COLO829 (cell line): Measurements from ENCODE around the gene TGFBRAP1.

Experiments
- DNase-seq: peaks from one replicate; pipeline ENCODE4 v3.0.0; 2012; ENCODE audit warnings: low spot score

The TGFBRAP1 gene

GRCh38 chr2:105329561-105330495 is at the start of gene TGFBRAP1:
Gene TGFBRAP1, minus strand, starts transcription at chr2:105329735. Its CDS starts 21,434 bp downstream, at chr2:105308301.
- DNase-seq, result no peak

- no peak for DNase-seq
These were observed 49.4 kb upstream of the TGFBRAP1 start for GRCh38 chr2:105378921-105379383.

- DNase-seq, result no peak
These were observed 48.8 kb upstream of the TGFBRAP1 start for GRCh38 chr2:105378276-105378840.

GRCh38 chr2:105377871-105378270 is 48.3 kb upstream of the TGFBRAP1 start:
- DNase-seq, result no peak

GRCh38 chr2:105376789-105377240 is 47.3 kb upstream of the TGFBRAP1 start:
- no peak for DNase-seq

- DNase-seq, result no peak
These were observed 46.5 kb upstream of the TGFBRAP1 start for GRCh38 chr2:105376010-105376409.

- DNase-seq, result peak; percentile 42
These were observed 45.5 kb upstream of the TGFBRAP1 start for GRCh38 chr2:105375001-105375561.

- DNase-seq, result no peak
These were observed 44.4 kb upstream of the TGFBRAP1 start for GRCh38 chr2:105373895-105374401.

- DNase-seq, result no peak
These were observed 43.8 kb upstream of the TGFBRAP1 start for GRCh38 chr2:105373344-105373781.

- DNase-seq, result no peak
These were observed 42.3 kb upstream of the TGFBRAP1 start for GRCh38 chr2:105371810-105372209.

GRCh38 chr2:105371156-105371555 is 41.6 kb upstream of the TGFBRAP1 start:
- no peak for DNase-seq

GRCh38 chr2:105369777-105370690 is 40.5 kb upstream of the TGFBRAP1 start:
- peak; percentile 71 for DNase-seq

- no peak for DNase-seq
These were observed 39.3 kb upstream of the TGFBRAP1 start for GRCh38 chr2:105368759-105369408.

- no peak for DNase-seq
These were observed 35.7 kb upstream of the TGFBRAP1 start for GRCh38 chr2:105365206-105365605.

GRCh38 chr2:105364436-105365139 is 35.1 kb upstream of the TGFBRAP1 start:
- no peak for DNase-seq

GRCh38 chr2:105362862-105363591 is 33.5 kb upstream of the TGFBRAP1 start:
- no peak for DNase-seq

- no peak for DNase-seq
These were observed 31.8 kb upstream of the TGFBRAP1 start for GRCh38 chr2:105361102-105361889.

GRCh38 chr2:105358593-105358992 is 29.1 kb upstream of the TGFBRAP1 start:
- DNase-seq, result no peak

- no peak for DNase-seq
These were observed 27.6 kb upstream of the TGFBRAP1 start for GRCh38 chr2:105357122-105357521.
